ENCODE results near the gene NFIB. TPM values are rescaled to one million over a fixed set of nuclear protein-coding genes. Genes with fewer than 3 reads are reported as not detected.
A peak's percentile ranks its signal among the peaks of the same experiment; 100 is the strongest.

Gene NFIB
- total and polyA plus RNA-seq, 2 donors from 2014 or later = 15.6 to 112 TPM

DNA sequence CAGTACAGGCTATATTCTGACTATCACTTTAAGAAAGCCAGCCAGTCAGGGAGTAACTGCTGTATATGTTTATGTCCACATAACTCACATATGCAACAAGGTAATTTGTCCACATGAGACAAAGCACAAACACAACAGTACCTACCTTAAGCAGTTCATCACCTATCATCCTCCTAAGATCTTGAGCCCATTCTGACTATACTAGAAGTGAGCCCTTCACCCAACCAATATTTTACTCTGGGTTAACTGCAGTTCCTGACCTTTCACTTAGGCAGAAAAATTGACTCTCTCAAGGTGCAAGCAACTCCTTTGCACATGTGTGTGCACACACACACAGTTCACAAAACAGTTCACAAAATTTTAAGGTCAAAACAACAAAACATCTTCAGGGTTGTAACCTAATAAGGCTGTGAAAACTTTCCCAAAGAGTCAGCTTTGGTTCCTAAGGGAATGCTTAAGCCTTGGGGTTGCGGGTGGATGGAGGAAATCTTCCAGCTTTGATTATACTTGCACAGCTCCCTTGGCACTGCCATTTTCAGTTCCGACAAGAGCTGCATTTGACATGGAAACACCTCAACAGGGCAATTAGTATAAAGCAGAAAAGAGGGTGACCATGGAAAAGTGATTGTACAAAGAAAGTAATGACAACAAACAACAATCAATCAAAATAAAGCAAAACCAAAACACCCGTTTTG lies 215.3 kb downstream of the NFIB start:
- H3K4me1 ChIP-seq (ENCODE audit: control insufficient read depth in 2 of 3, insufficient read depth in 2 of 3, low read depth in 1 of 3, low read length in 3 of 3) = peaks cover 3 to 6% (median 5%) of the 10 kb centered on the region in 3 donors
- intact Hi-C loops (cut with DNase I) = no loop called here
- no peaks in the 10 kb centered on the region for H3K27me3 ChIP-seq (ENCODE audit: control insufficient read depth, insufficient read depth, low read length)
- no peaks in the 10 kb centered on the region for H3K9me3 ChIP-seq (ENCODE audit: control insufficient read depth in 2 of 3, insufficient read depth in 1 of 3, low read length in 3 of 3)
- no peak for FAIRE-seq
- no peak for TF ChIP-seq CTCF (IDR thresholded peaks at IDR 0.05; ENCODE audit: borderline replicate concordance, extremely low read depth, insufficient read depth)
- no peak overlapping the region for H3K27ac ChIP-seq (ENCODE audit: low read depth in 2 of 2, low read length in 2 of 2)
- no peak overlapping the region for H3K4me3 ChIP-seq (ENCODE audit: low read length in 3 of 3)
- no peaks in the 10 kb centered on the region for H3K36me3 ChIP-seq (ENCODE audit: control insufficient read depth in 2 of 3, insufficient read depth in 3 of 3, low read length in 3 of 3)
- no peak overlapping the region for H3K9ac ChIP-seq (ENCODE audit: low read length in 3 of 3)
- peak in 1 of 5 donors; percentile 24 for DNase-seq

DNA sequence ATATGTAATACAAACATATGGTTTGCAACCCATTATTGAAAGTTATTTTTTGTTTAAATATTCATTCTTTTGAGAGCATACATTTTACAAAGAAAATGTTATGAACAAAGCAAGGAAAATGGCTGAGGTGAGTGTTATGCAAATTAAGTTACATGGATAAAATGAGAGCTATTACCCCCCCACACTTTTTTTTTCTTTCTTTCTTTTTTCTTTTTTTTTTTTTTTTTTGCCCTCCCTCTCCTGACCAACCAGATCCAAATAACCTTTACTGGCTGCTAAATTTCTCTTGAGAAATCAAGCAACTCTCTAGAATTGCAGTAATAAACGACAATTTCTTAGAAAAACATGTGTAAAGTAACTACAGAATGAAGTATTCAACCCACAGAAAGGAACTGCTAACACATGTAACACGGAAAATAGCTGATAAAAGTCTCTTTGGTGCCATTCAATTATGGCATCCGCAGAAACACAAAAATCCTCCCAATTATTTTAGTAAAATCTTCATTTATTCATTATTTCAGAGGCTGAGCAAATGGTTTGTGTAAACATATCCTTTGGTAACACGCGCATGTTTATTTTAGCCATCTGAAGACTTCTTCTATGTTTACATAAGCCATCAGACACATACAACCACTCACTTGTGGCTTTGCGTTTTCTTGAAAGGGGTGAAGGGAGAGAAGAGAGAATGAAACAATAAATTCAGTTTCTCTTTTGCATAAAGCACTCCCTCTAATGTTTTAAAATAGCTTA lies 216.1 kb downstream of the NFIB start:
- H3K36me3 ChIP-seq (ENCODE audit: control insufficient read depth in 2 of 3, insufficient read depth in 3 of 3, low read length in 3 of 3) = no peaks in the 10 kb centered on the region
- no peaks in the 10 kb centered on the region for H3K27me3 ChIP-seq (ENCODE audit: control insufficient read depth, insufficient read depth, low read length)
- no peak for FAIRE-seq
- peak in 2 of 5 donors; percentile 28 to 44 for DNase-seq
- no peaks in the 10 kb centered on the region for H3K9me3 ChIP-seq (ENCODE audit: control insufficient read depth in 2 of 3, insufficient read depth in 1 of 3, low read length in 3 of 3)
- H3K9ac ChIP-seq (ENCODE audit: low read length in 3 of 3) = no peak overlapping the region
- no peak overlapping the region for H3K27ac ChIP-seq (ENCODE audit: low read depth in 2 of 2, low read length in 2 of 2)
- no peak overlapping the region for H3K4me3 ChIP-seq (ENCODE audit: low read length in 3 of 3)
- TF ChIP-seq CTCF (IDR thresholded peaks at IDR 0.05; ENCODE audit: borderline replicate concordance, extremely low read depth, insufficient read depth) = no peak
- H3K4me1 ChIP-seq (ENCODE audit: control insufficient read depth in 2 of 3, insufficient read depth in 2 of 3, low read depth in 1 of 3, low read length in 3 of 3) = peaks cover 3 to 6% (median 5%) of the 10 kb centered on the region in 3 donors
- intact Hi-C loops (cut with DNase I) = no loop called here

DNA sequence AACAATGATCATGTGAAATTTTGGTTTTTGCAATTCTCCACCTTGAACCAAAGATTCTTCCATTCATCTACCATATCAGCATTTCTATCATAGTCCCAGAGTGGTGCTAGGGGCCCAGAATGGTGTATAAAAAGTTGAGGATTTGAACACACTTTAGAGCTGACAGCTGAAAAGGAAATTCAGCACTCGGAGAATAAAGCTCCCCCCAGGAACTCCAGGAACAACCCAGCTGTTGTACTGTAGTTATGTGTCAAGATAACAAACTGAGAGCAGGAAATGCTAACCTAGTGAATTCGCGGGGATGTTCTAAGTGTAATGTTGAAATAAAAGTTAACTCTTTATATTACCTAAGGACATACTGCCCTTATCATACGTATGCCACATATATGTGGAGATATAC lies 216.7 kb downstream of the NFIB start:
- FAIRE-seq (no peak), DNase-seq (peak in 3 of 5 donors; percentile 48 to 88 (median 78))

More for the DNA sequence above, 216.7 kb downstream of the NFIB start:
- Histone ChIP-seq H3K4me3 (ENCODE audit: low read length in 3 of 3) (no peak overlapping the region), H3K27me3 (ENCODE audit: control insufficient read depth, insufficient read depth, low read length) (no peaks in the 10 kb centered on the region), H3K27ac (ENCODE audit: low read depth in 2 of 2, low read length in 2 of 2) (peak overlapping the region; percentile 9 to 26), H3K36me3 (ENCODE audit: control insufficient read depth in 2 of 3, insufficient read depth in 3 of 3, low read length in 3 of 3) (no peaks in the 10 kb centered on the region), H3K4me1 (ENCODE audit: control insufficient read depth in 2 of 3, insufficient read depth in 2 of 3, low read depth in 1 of 3, low read length in 3 of 3) (peaks cover 3 to 6% (median 5%) of the 10 kb centered on the region in 3 donors), H3K9ac (ENCODE audit: low read length in 3 of 3) (no peak overlapping the region), H3K9me3 (ENCODE audit: control insufficient read depth in 2 of 3, insufficient read depth in 1 of 3, low read length in 3 of 3) (no peaks in the 10 kb centered on the region)
- TF ChIP-seq CTCF (IDR thresholded peaks at IDR 0.05; ENCODE audit: borderline replicate concordance, extremely low read depth, insufficient read depth) = no peak
- intact Hi-C loops (cut with DNase I) = no loop called here

Measured in kidney (tissue), 14 donors.